Stimulated activated naive CD4-positive, alpha-beta T cell (primary cell): ENCODE results near the gene ANK3.

Experiments
- DNase-seq, 6 experiments: peaks; one replicate each; lab custom pipeline; 2025; lab: John Stamatoyannopoulos, UW

Gene ANK3

DNA sequence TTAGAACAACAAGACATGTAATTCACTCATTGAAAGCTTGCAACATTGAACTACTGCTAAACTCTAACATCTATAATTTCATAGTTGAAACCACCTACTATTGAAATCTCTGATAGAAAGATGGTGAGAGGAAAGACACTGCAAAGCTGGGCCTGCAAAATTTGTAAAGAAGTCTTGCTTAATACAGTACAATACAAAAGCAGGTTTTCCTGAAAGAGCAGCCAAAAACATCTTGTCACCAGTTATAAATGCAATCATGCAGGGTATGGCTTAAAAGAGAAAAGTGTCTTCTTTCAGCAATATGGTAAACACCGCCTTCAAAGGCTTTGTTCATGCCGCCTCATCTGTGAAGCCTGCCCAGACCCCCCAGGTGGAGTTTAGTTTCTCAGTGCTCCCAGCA is 109.2 kb downstream of the ANK3 start:
- DNase-seq, result no peak

DNA sequence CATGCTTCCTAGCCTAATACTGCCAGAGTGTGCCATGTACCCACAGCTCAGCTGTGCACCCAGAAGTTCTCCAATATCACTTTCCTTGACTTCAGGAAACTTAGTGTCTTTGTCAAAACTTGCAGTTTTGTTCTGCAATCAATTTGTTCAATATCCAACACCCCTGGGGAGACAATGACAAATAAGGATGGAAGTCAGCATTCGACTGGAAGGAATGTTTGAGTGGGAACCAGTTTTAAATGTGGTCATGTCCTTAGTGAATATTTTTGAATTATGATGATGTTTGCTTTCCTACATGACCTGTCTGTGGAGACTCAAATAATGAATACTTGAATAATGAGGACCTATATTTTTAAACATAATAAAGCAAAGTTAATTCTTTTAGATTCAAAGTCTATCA is 112.0 kb downstream of the ANK3 start:
- DNase-seq, result no peak

DNA sequence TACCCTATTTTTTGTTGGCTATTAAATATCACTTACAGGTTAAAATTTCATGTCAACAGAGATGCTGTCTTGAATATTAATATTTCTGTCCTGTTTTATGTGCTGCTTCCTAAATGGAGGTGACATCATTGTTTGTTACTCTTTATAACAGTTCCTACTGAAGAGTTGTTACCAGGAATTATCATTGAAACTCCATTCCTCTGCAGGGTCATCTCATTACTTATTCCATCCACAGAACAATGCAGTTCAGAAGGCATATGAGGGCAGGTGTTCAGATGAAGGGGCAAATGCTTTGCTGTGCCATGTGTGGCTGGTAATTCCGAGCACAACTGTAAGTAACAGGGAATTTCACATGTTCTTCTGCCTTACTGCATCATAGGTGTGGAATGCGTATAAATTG is 113.4 kb downstream of the ANK3 start:
- DNase-seq, result no peak

DNA sequence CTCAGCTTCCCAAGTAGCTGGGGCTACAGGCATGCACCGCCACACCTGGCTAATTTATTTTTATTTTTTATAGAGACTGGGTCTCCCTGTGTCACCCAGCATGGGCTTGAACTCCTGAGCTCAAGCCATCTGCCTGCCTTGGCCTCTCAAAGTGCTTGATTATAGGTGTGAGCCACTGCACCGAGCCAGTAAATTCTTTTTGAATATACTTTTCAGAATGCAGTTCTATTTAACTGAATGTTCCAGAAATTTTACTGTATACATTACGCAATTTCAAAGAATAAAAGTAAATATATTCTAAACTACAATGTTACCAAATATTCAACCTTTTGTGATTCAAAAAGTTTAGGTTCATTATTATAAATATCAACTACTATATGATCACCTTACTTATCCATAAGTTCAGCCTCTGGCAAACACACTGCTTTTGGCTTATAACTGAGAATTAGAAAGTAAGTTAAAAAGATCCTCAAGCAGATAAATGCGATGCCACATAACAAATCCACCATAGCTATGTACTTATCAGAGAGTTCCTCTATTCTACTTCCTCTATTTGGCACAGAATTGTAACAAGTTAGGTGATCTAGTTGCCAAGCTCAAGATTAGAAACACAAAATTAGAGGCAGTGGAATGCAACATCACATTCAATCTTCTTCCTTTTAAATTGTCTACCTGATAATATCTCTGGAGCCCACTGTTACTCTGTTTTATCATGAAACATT is 118.2 kb downstream of the ANK3 start:
- no peak for DNase-seq

DNA sequence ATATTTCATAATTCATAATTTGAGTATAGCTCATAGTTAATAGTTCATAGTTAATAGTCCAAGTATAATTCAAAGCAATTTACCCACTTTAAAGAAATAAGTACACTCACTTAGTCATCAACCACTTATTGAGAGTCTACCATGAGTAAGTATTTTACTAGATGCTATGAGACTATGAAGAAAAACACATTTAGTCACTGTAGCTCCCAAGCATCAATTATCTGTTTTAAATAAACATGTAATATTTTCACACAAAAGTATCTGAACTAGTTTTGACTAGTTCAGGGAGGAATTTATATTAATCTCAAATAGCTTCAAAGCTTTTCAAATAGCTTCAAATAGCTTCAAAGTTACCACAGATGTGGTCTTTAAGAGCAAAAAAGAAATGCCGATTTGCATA is 119.2 kb downstream of the ANK3 start:
- DNase-seq, result no peak

DNA sequence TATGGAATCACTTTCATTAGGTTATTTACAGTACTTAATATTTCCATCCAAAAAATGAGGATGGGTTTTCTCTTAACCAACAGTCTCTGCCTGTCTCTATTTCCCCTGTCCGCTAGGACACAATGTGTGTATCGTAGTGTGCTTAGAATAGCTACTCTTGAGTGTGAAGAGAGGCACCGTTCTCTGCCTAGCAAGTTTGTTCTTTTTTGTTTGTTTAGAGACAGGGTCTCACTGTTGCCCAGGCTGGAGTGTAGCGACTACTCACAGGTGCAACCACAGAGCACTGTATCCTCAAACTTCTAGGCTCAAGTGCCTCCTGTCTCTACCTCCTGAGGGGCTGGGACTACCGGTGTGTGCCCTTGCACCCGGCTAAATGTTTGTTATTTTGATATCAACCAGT is 121.9 kb downstream of the ANK3 start:
- DNase-seq, result no peak

DNA sequence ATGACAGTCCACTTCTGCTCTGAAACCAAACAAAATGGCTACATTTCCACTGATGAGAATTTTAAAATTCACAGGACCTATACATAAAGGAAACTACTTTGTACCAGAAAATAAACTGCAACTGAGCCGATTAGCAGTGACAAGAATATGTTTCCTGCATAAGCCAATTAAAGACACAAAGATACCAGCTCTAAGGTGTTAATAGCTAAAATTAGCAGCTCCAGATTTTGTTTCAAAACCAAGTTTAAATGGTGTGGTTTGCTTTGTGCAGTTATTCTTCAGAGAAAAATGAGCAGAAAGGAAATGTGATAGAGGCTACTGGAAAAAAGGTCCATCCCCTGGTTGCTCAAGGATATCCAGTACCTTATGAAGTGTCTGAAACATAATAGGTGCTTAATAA is 123.2 kb downstream of the ANK3 start:
- DNase-seq, result no peak

DNA sequence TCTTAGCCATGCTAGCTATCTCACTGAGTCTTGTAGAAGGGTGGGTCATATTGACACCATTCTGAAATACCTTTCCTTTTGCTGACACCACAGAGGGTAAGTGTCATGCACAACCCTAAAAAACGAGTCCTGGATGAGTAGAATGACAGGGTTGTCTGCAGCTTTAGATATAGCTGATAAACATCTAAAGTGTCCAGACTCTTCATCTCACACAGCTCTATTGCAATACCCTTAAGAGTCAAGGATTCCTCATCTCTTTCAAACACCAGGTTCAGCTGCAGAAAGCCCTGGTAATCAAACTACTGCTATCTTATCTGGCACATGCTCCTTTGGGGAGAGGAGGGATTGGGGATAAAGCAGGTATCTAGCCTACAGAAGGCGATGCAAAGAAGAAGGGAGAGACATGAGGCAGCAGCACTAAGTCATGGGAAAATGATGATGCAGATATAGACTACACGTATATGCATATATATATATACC is 127.0 kb downstream of the ANK3 start:
- DNase-seq, result no peak

DNA sequence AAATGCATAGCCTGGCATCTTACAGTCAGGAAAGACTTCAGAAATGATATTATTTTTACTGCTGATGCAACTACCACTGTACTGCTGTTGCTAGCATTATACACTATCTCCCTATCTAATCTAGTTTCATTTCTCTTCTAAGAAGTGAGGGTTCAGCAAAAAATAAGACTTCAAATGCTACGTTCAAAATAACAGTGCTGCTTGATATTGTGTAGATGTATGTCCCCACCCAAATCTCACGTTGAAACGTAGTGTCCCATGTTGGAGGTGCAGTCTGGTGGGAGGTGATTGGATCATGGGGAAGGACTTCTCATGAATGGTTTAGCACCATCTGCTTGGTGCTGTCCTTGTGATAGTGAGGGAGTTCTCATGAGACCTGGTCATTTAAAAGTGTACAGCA is 129.4 kb downstream of the ANK3 start:
- DNase-seq, result no peak

DNA sequence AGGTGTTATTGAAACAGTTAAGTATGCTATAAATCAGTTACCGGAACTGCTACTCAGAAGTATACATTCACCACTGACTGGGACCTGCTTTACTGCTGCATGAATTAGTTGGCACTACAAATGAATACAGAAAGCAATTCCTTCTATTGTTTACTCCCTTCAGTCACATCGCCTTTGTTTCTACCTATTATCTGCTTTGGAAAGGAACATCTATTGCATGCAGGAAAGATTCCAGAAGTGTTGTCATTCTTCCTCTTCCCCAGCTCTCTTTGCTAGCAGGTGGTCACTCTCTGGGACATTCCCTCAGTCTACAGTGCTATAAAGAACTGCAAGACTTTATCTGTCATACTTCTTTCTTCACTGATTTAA is 131.3 kb downstream of the ANK3 start:
- no peak for DNase-seq

DNA sequence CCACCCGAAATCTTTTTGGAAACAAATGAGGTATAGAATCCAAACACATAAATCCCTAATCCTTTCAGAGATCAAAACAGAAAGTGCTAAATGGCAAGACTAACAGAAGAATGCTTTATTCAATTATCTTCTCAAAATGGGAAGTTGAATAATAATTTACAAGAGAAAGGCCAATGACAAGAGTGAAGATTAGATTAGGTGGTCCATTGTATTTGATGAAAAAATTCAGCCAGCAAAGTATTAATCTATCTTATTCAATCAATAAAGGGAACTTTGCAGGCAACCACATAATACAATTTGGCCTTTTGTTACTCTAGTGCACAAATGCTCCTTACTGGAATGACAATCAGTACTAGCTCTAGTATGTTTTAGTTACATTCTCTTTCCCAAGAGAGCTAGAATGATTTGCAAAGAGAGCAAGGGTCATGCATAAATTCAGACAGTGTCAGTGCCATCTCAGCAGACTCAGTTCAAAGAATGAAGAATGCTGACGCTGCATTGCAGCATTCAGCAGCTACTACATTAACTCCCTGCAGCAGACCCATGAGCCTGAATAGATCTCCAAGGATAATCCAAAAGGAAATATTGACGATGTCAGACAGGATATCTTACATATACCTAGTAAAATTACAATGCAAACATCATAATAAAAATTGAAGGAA is 131.8 kb downstream of the ANK3 start:
- no peak for DNase-seq

DNA sequence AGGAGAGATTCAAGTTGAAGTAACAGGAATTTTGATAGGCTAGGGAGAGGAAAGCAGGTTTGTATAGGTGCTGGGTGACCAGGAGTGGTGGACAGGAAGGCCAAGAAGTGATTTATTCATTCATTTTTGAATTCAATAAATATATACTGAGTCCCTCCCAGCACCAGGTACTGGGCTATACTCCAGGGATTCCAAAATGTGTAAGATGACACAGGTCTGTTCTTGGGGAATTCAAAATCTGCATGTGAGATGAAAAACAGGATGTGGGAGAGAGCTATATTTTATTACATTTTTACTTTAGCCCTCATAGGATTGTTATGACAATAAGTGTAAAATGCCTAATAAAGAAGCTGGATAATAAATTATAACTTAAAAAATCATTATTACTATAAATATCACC is 134.9 kb downstream of the ANK3 start:
- DNase-seq, result no peak

DNA sequence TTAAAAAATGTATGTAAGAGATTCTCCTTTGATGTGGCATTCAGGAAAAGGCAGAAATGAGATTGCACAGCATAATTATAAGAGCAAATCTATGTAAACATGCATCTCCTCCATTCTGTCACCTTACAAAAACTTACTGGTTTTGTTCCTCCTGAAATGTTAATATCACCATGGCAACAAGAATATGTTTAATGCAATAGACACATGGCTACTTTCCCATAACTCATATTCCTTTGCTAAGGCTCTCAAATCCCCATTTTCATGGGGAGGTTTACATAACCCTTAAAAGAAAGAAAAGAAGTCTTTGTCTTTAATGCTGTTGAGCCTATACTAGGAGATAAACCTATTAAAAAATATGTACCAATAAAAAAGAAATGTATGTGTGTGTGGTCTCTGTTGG is 136.2 kb downstream of the ANK3 start:
- DNase-seq, result no peak

DNA sequence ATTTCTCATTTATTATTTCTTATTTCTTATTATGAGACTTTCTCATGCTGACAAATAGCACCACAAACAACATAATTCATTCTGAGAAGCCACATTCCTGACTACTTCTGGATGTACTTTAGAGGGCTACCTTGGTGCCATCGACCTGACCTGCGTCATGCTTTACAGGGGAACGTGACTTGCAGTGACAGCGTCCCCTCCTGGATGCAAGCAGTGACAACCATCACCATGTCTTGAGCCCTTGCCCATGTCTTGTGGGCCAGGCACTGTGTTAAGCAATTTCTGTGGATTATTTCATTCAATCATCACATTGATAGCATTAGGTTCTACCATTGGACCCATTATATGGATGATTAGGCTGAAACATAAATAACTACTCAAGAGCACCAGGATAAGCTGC is 137.0 kb downstream of the ANK3 start:
- no peak for DNase-seq

DNA sequence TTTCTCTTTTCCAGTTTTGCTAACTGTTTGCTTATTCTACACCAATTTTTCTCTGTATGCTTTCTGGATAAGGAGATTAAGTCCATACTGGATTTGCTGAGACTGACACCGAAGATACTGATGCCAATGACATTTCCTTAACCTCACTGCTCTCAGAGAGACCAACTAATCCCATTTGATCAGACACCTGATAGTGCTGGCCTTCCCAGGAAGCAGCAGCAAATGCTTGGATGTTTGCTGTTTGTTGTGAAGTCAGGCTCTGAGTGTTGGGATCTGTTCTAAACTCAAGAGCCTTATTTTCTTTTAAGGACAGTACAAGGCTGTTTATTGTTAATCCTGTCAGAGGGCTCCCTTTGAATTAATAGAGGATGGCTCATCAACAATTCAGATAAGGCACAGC is 143.3 kb downstream of the ANK3 start:
- DNase-seq, result no peak

DNA sequence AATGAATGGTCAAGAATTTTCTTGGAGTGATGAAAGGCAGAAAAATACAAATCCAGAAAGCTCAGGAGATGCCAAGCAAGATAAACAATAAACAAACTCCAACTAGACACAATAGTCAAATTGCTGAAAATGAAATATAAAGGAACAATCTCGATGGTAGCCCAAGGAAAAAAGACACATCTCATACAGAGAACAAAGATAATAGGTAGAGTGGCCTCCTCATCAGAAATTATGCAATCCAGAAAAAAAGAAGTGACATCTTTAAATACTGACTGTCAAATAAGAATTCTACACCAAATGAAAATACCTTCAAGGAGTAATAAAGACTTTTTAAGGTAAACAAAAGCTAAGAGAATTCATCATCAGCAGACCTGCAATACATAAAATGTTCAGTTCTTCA is 150.4 kb downstream of the ANK3 start:
- DNase-seq, result no peak

DNA sequence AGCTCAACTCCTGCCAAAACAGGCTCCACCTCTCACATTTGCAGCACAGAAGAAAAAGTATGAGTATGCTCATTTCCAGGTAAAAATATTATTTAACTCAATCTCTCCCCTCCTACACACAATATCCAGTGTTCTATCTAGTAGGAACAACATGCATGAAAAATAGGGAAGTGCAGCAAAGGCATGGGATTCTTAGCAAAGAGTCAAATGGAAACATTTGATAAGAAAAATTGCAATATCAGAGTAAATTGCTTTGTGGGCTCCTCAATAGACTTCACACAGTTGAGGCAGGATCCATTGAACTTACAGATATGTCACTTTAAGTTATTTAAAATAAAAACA is 150.9 kb downstream of the ANK3 start:
- no peak for DNase-seq

DNA sequence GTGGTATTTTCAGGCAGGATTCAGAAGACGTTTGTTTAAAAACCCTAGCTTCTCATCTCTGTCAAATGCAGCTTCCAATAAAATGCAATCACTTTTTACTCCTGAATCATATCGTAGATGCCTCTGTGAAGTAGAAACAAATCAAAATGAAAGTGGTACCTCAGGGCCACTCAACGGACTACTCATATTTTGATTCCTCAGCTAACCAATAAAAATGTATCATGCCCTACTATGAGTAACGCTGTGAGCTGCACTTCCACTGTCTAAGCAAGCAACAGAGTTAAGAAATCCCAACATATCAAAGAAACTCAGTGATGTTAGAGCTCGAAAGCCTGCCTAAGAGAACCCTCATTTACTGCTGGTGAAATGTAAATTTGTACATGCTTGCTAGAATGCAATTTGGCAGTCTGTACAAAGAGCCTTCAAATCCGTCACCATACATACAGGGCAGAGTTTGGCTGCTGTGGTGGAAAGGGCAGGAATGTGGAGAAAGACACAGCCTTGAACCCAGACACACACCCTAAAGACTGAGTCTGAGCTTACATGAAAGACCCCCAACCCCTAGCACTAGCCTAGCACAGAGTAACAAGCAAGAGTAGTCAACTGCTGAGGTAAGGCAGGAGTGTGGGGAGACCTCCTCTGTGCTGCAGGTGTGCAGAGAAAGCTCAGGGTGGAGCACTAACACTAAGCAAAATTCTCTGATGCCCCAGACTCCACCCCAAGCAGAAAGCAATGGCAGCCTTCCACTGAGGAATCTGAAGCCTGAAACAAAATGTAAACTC is 151.5 kb downstream of the ANK3 start:
- DNase-seq, result no peak

DNA sequence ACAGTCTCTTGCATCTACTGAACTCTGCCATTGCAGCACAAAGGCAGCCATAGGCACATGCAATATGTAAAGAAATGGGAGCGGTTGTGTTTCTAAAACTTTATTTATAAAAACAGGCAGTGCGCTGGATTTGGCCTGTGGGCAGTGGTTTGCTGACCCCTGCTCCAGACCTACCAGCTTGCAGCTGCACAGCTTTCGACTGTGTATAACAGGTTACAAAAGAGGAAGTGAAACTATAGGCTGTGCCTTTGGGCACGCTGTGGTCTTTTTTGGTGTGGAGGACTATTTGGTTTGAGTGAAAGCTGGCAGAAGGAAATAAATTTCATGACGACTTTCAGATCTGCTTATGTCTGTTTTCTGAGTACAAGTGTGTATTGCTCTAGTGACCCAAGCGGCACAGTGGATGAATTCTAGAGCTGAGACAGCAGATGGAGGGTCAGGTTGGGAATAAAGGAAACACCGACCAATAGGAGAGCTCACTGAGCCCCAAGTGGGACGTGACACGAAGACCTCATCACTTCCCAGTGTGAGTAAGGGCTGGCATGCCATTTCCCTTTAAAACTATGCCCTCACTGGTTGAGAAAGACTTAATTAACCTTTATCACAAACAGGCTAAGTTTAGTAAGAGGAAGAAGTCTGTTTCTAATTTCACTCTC is 152.7 kb downstream of the ANK3 start:
- peak in 1 of 6 experiments; percentile 4 for DNase-seq

DNA sequence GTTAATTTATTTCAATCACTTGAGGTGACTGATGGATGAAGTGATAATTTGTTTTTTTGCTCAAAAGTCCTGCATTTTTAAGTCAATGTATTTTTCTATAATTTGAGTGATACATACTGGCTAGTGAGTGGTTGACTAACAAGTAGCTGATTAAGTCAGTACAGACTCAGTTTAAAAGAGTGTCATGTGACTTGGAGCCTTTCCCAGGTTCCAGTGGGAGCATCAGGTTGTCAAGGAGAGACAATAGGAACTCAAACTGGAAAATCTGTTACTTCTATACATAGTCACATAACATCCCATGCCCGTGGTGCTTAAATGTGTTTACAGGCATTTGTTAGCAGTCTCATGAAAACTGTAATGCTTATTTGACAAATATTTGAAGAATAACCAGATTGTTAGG is 154.7 kb downstream of the ANK3 start:
- DNase-seq, result no peak

DNA sequence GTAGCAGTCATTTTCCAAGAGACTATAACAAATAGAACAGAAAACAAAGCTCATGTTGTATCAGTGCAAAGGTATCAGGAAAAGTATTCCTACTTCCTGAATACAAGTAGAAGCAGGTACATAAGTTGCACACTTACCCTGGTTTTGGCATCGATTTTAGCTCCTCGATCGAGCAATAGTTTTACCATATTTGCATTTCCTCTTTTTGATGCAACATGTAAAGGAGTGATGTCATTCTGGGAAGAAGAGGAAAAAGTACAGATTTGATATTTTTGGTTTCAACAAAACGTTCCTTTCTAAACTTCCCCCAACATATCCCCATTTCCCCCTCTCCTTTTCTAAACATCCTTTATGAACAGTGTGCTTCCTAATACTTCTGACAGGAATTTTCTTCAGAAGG is 155.1 kb downstream of the ANK3 start:
- DNase-seq, result no peak

DNA sequence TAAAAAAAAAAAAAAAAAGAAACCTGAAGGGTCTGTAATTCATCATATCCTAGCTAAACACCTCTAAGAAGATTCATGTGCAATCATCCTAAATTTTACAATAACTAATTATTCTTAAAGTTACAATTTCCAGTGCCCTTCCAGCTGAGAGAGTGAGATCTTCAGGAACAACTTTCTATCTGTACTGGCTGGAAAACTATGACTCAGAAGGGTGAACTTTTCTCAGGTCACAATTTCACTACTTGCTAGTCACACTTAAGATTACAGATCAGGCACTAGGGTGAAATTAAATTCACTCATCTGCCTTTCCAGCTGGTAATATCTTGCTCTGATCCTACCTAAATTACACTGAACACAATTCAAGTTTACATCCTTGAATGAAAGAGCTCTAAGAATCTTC is 158.8 kb downstream of the ANK3 start:
- no peak for DNase-seq
